K562 (cell line): Measurements from ENCODE around the gene CA6. TPM values are rescaled to one million over a fixed set of nuclear protein-coding genes. Genes with fewer than 3 reads are reported as not detected.

ENCODE experiments used
- CHCHD3 ChIP-seq: fragments of 250-450 bp; sonication (Bioruptor Pico); IDR thresholded peaks from 2 replicates; pipeline ENCODE4 v2.1.2; 2022; ENCODE audit warnings: mild to moderate bottlenecking
- EHMT2 ChIP-seq: fragments of 450-650 bp; IDR thresholded peaks from 2 replicates; pipeline ENCODE4 v1.6.1; 2018; ENCODE audit warnings: antibody characterized with exemption
- ERF ChIP-seq: fragments of 450-650 bp; formaldehyde crosslinking; IDR thresholded peaks from 2 replicates; pipeline ENCODE4 v1.4.0; 2020; ENCODE audit warnings: mild to moderate bottlenecking, mixed read lengths
- ETS1 ChIP-seq: conservative IDR thresholded peaks from 2 replicates; pipeline ENCODE4 v1.6.1; 2011; ENCODE audit warnings: low read depth, mild to moderate bottlenecking, low read length; ENCODE audit not compliant: control insufficient read depth
- HMG20B ChIP-seq: fragments of 250-450 bp; sonication (Bioruptor Pico); IDR thresholded peaks from 2 replicates; pipeline ENCODE4 v1.5.0; 2021; ENCODE audit warnings: mild to moderate bottlenecking
- KAT7 ChIP-seq: sonication (generic); formaldehyde crosslinking; IDR thresholded peaks from 2 replicates; pipeline ENCODE4 v1.8.0; 2022; ENCODE audit warnings: missing genetic modification reagents, mild to moderate bottlenecking, borderline replicate concordance
- MED1 ChIP-seq: sonication (generic); formaldehyde crosslinking; IDR thresholded peaks from 2 replicates; pipeline ENCODE4 v1.8.1; 2023; ENCODE audit warnings: missing genetic modification reagents, borderline replicate concordance
- MTF1 ChIP-seq: fragments of 250-450 bp; sonication (Bioruptor Pico); IDR thresholded peaks from 2 replicates; pipeline ENCODE4 v1.9.0; 2021; ENCODE audit warnings: moderate library complexity, mild to moderate bottlenecking, inconsistent platforms, borderline replicate concordance
- PHF8 ChIP-seq: fragments of 200-600 bp; sonication (generic); IDR thresholded peaks from 2 replicates; pipeline ENCODE4 v1.6.1; 2012; ENCODE audit warnings: mixed run types, mild to moderate bottlenecking, inconsistent platforms, low read length, moderate library complexity, borderline replicate concordance
- PML ChIP-seq: IDR thresholded peaks from 2 replicates; pipeline ENCODE4 v1.6.1; 2012; ENCODE audit warnings: low read length, inconsistent platforms
- POLR2AphosphoS5 ChIP-seq: IDR thresholded peaks from 2 replicates; pipeline ENCODE4 v1.6.1; 2011; ENCODE audit warnings: mild to moderate bottlenecking, low read depth, low read length, moderate library complexity; ENCODE audit not compliant: control insufficient read depth, insufficient read depth
- REST ChIP-seq, 2 experiments: fragments of 450-650 bp; formaldehyde crosslinking in 1 of 2; IDR thresholded peaks; 2 replicates each; pipeline versions ENCODE4 v1.4.0 to v1.6.1; 2014 to 2020; ENCODE audit warnings: mild to moderate bottlenecking in 2 of 2, borderline replicate concordance in 1 of 2, low read depth in 1 of 2
- TBP ChIP-seq: optimal IDR thresholded peaks from 2 replicates; pipeline ENCODE3; 2011; ENCODE audit warnings: low read depth, low read length, improper control_type of control experiment
- TEAD4 ChIP-seq, 2 experiments: sonication (generic) in 1 of 2; formaldehyde crosslinking in 1 of 2; IDR thresholded peaks; 2 replicates each; pipeline versions ENCODE4 v1.6.1 to v1.8.0; 2012 to 2022; ENCODE audit warnings: borderline replicate concordance in 1 of 2, inconsistent platforms in 1 of 2, low read length in 1 of 2, mild to moderate bottlenecking in 1 of 2, missing genetic modification reagents in 1 of 2
- ZNF584 ChIP-seq: fragments of 200-800 bp; sonication (Bioruptor generic); IDR thresholded peaks from 2 replicates; pipeline ENCODE4 v1.6.1; 2016; ENCODE audit warnings: low read depth, mild to moderate bottlenecking, missing genetic modification characterization, missing compliant biosample characterization
- polyA plus RNA-seq, 8 experiments: library from polyadenylated mRNA; depleted of rRNA in 4 of 8; stranded (reverse) in 5 of 8; unstranded in 3 of 8; fragments of >200 nt; fragmentation: Nextera tagmentation in 2 of 8; fragmentation: Illumina TruSeq in 1 of 8; extraction: Ambion mirVana in 2 of 8; extraction: Trizol in 1 of 8; gene quantifications; 2 replicates each; pipeline versions ENCODE4 v1.2.1 to v1.2.3, GENCODE V29; 2011 to 2014; ENCODE audit warnings: inconsistent platforms in 1 of 8, missing spikeins in 1 of 8
- total RNA-seq, 7 experiments: library from RNA; depleted of rRNA in 6 of 7; stranded (reverse); fragments of >200 nt in 6 of 7; fragmentation: Illumina TruSeq in 2 of 7; extraction: Trizol in 2 of 7; gene quantifications; 2 replicates each; pipeline versions ENCODE4 v1.2.1 to v1.2.3, GENCODE V29; 2011 to 2021; ENCODE audit warnings: low replicate concordance in 1 of 7

Gene CA6
- total and polyA plus RNA-seq, 9 of the 15 experiments (the other 6 are each of a cell fraction or from before 2014, with no cell fraction given) = not detected

DNA sequence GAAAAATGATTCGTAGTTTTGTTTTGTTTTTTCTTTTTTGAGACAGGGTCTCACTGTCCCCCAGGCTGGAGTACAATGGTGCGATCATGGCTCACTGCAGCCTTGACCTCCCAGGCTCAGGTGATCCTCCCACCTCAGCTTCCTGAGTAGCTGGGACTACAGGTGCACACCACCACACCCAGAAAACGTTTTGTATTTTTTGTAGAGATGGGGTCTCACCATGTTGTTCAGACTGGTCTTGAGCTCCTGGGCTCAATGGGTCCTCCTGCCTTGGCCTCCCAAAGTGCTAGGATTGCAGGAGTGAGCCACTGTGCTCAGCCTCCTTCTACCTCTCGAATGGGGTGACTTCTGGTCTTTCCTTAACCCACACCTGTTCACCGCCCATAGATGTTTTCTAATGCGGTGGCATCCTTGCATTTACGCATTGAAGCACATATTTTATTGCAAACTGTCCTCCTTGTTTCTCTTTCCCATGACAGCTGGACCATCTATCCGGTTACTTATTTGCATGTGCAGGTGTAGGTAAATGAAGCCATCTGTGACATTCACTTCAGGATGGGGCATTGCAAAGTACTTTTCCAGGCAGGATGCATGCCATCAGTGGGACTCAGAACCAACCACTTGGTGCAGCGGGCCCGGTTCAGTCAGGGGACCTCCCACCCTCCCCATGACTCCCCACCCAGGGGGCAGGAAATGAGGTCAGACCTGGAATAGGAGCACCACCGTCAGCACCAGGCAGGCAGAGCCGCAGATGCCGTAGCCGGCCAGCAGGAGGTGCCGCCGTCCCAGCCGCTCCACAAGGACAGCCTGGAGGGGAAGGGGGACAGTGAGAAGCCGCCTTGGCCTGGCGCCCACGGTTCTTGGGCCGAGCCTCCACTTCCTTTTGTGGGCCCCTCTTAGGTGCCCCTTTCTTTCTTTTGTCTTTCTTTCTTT lies 64.0 kb downstream of the CA6 start (continued):
- TF ChIP-seq ETS1 = no peak
- peak; percentile 53; the same call in 1 of the 2 replicates for TF ChIP-seq REST (IDR thresholded peaks at IDR 0.05; ENCODE audit: borderline replicate concordance)
- TF ChIP-seq REST (CRISPR knock-in tag; IDR thresholded peaks at IDR 0.05; ENCODE audit: low read depth) = no peak
- no peak for TF ChIP-seq PHF8
- no peak for TF ChIP-seq TEAD4 (IDR thresholded peaks at IDR 0.05; ENCODE audit: low read length)
- TF ChIP-seq TEAD4 (CRISPR knock-in tag; IDR thresholded peaks at IDR 0.05; ENCODE audit: borderline replicate concordance) = no peak
- peak; percentile 26 for TF ChIP-seq TBP
- TF ChIP-seq ZNF584 (CRISPR knock-in tag) = no peak
- peak; percentile 56; the same call in 1 of the 2 replicates for TF ChIP-seq POLR2AphosphoS5
- TF ChIP-seq EHMT2 = no peak
- no peak for TF ChIP-seq CHCHD3 (CRISPR knock-in tag)
- no peak for TF ChIP-seq HMG20B (CRISPR knock-in tag)
- no peak for TF ChIP-seq KAT7
- no peak for TF ChIP-seq MTF1
- TF ChIP-seq MED1 = no peak
- no peak for TF ChIP-seq ERF
- TF ChIP-seq PML = peak; percentile 70
